Measurements from ENCODE around the gene IDUA.

GRCh38 chr4:1048773-1049590 lies 62.1 kb downstream of the IDUA start:
- TF ChIP-seq EZH2 (IDR thresholded peaks at IDR 0.05; ENCODE audit: low read length, unreplicated experiment) (no peak), CTCF (conservative IDR thresholded peaks at IDR 0.05; ENCODE audit: low read depth, low read length) (no peak)
